HCT116 (cell line): ENCODE results near the gene ELFN1.

Source experiments
- CBX3 ChIP-seq: IDR thresholded peaks from 2 replicates; pipeline ENCODE4 v1.6.1; 2012; ENCODE audit warnings: low read depth
- CEBPB ChIP-seq: IDR thresholded peaks from 2 replicates; pipeline ENCODE4 v1.6.1; 2012; ENCODE audit warnings: low read depth
- ELF1 ChIP-seq: IDR thresholded peaks from 2 replicates; pipeline ENCODE4 v1.6.1; 2012; ENCODE audit warnings: low read depth, borderline replicate concordance
- EZH2 ChIP-seq: fragments of 200-600 bp; sonication (generic); IDR thresholded peaks from 2 replicates; pipeline ENCODE4 v1.6.1; 2017; ENCODE audit warnings: antibody characterized with exemption, mixed run types
- EZH2phosphoT487 ChIP-seq: fragments of 200-600 bp; IDR thresholded peaks from 2 replicates; pipeline ENCODE4 v1.6.1; 2018; ENCODE audit warnings: antibody characterized with exemption, borderline replicate concordance
- JUND ChIP-seq: IDR thresholded peaks from 2 replicates; pipeline ENCODE4 v1.6.1; 2012
- POLR2A ChIP-seq: IDR thresholded peaks from 2 replicates; pipeline ENCODE4 v1.7.0; 2011; ENCODE audit warnings: borderline replicate concordance; ENCODE audit not compliant: insufficient read depth, insufficient read length; ENCODE audit errors: extremely low read depth
- POLR2AphosphoS5 ChIP-seq: IDR thresholded peaks from 2 replicates; pipeline ENCODE4 v1.6.1; 2011; ENCODE audit warnings: mild to moderate bottlenecking, low read depth, low read length, moderate library complexity
- RAD21 ChIP-seq: IDR thresholded peaks from 2 replicates; pipeline ENCODE4 v1.6.1; 2012; ENCODE audit warnings: low read depth, mild to moderate bottlenecking
- TCF7L2 ChIP-seq: IDR thresholded peaks from 2 replicates; pipeline ENCODE4 v1.7.0; 2011; ENCODE audit warnings: borderline replicate concordance, inconsistent platforms; ENCODE audit not compliant: insufficient read depth, insufficient read length; ENCODE audit errors: extremely low read depth
- YY1 ChIP-seq: IDR thresholded peaks from 2 replicates; pipeline ENCODE4 v1.6.1; 2011; ENCODE audit warnings: low read length, low read depth, moderate library complexity, mild to moderate bottlenecking; ENCODE audit not compliant: insufficient replicate concordance; ENCODE audit errors: extremely low read depth
- TF ChIP-seq, protein P1 (sequence below), 3 experiments: fragments of 200-600 bp in 1 of 3; sonication (generic) in 1 of 3; IDR thresholded peaks in 2 of 3; conservative IDR thresholded peaks in 1 of 3; 2 replicates each; pipeline ENCODE4 v1.5.1; 2012 to 2017; ENCODE audit warnings: low read depth in 2 of 3, low read length in 2 of 3, antibody characterized with exemption in 1 of 3, borderline replicate concordance in 1 of 3, control low read depth in 1 of 3, mild to moderate bottlenecking in 1 of 3, mixed read lengths in 1 of 3, mixed run types in 1 of 3, moderate library complexity in 1 of 3; ENCODE audit not compliant: insufficient read depth in 1 of 3
- TF ChIP-seq, protein P2 (sequence below): IDR thresholded peaks from 2 replicates; pipeline ENCODE4 v1.6.1; 2012; ENCODE audit warnings: low read depth
- TF ChIP-seq, protein P3 (sequence below): IDR thresholded peaks from 2 replicates; pipeline ENCODE4 v1.6.1; 2012

DNA sequence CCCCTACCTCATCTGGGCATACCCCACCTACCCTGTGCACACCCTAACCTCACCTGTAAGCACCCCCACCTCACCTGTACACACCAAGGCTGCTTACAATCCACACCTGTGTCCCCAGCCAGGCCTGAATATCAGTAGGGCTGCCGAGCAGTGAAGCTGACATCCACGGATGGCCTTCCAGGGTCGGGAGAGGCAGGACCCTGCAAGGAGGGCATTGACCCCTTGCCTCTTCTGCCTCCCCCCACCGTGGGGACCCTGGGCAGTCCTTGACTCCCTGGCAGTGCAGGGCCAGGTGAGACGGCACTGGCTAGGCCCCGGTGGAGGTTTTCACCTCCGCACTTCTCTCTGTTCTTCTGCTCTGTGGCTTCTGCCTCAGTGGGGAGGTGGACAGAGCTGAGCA, 37.6 kb upstream of the ELFN1 start:
- no peak for TF ChIP-seq POLR2A
- no peak for TF ChIP-seq EZH2phosphoT487
- no peak for TF ChIP-seq ELF1
- TF ChIP-seq, protein P1, sequence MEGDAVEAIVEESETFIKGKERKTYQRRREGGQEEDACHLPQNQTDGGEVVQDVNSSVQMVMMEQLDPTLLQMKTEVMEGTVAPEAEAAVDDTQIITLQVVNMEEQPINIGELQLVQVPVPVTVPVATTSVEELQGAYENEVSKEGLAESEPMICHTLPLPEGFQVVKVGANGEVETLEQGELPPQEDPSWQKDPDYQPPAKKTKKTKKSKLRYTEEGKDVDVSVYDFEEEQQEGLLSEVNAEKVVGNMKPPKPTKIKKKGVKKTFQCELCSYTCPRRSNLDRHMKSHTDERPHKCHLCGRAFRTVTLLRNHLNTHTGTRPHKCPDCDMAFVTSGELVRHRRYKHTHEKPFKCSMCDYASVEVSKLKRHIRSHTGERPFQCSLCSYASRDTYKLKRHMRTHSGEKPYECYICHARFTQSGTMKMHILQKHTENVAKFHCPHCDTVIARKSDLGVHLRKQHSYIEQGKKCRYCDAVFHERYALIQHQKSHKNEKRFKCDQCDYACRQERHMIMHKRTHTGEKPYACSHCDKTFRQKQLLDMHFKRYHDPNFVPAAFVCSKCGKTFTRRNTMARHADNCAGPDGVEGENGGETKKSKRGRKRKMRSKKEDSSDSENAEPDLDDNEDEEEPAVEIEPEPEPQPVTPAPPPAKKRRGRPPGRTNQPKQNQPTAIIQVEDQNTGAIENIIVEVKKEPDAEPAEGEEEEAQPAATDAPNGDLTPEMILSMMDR (IDR thresholded peaks at IDR 0.05 in 2 of 3, conservative IDR thresholded peaks at IDR 0.05 in 1 of 3; ENCODE audit: borderline replicate concordance in 1 of 3, insufficient read depth in 1 of 3, low read depth in 2 of 3, low read length in 2 of 3), result no peak
- TF ChIP-seq CBX3, result no peak
- no peak for TF ChIP-seq TCF7L2
- no peak for TF ChIP-seq RAD21
- TF ChIP-seq POLR2AphosphoS5, result no peak
- TF ChIP-seq JUND, result no peak
- TF ChIP-seq EZH2, result no peak
- TF ChIP-seq, protein P2, sequence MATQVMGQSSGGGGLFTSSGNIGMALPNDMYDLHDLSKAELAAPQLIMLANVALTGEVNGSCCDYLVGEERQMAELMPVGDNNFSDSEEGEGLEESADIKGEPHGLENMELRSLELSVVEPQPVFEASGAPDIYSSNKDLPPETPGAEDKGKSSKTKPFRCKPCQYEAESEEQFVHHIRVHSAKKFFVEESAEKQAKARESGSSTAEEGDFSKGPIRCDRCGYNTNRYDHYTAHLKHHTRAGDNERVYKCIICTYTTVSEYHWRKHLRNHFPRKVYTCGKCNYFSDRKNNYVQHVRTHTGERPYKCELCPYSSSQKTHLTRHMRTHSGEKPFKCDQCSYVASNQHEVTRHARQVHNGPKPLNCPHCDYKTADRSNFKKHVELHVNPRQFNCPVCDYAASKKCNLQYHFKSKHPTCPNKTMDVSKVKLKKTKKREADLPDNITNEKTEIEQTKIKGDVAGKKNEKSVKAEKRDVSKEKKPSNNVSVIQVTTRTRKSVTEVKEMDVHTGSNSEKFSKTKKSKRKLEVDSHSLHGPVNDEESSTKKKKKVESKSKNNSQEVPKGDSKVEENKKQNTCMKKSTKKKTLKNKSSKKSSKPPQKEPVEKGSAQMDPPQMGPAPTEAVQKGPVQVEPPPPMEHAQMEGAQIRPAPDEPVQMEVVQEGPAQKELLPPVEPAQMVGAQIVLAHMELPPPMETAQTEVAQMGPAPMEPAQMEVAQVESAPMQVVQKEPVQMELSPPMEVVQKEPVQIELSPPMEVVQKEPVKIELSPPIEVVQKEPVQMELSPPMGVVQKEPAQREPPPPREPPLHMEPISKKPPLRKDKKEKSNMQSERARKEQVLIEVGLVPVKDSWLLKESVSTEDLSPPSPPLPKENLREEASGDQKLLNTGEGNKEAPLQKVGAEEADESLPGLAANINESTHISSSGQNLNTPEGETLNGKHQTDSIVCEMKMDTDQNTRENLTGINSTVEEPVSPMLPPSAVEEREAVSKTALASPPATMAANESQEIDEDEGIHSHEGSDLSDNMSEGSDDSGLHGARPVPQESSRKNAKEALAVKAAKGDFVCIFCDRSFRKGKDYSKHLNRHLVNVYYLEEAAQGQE, result no peak
- no peak for TF ChIP-seq YY1
- TF ChIP-seq, protein P3, sequence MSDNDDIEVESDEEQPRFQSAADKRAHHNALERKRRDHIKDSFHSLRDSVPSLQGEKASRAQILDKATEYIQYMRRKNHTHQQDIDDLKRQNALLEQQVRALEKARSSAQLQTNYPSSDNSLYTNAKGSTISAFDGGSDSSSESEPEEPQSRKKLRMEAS, result no peak
- TF ChIP-seq CEBPB, result no peak
